GM23338 (cell line): ENCODE measurements around the gene DTYMK. TPM values are rescaled to one million over a fixed set of nuclear protein-coding genes. Genes with fewer than 3 reads are reported as not detected.

Source experiments
- ATAC-seq: fragments of 200-7000 bp; cut with Tn5 transposase; 3 replicates; pipeline ENCODE4 v1.9.1; 2020
- DNase-seq: peaks from one replicate; pipeline ENCODE4 v3.0.0-alpha.2; 2015; ENCODE audit warnings: low spot score
- H2AFZ ChIP-seq: fragments of 200-600 bp; sonication (generic); 2 replicates; pipeline ENCODE4 v1.8.0; 2016; ENCODE audit warnings: antibody characterized with exemption, mild to moderate bottlenecking, moderate library complexity
- H3F3A ChIP-seq: fragments of 200-600 bp; sonication (generic); replicated peaks from 2 replicates; pipeline ENCODE4 v1.8.0; 2017; ENCODE audit warnings: antibody characterized with exemption, mixed run types, low read depth
- H3K27ac ChIP-seq: fragments of 200-600 bp; sonication (generic); 2 replicates; pipeline ENCODE4 v1.6.1; 2016; ENCODE audit warnings: low read depth
- H3K27me3 ChIP-seq: fragments of 200-600 bp; sonication (generic); 2 replicates; pipeline ENCODE4 v1.8.0; 2016; ENCODE audit warnings: mild to moderate bottlenecking, mixed run types, moderate library complexity; ENCODE audit not compliant: insufficient read depth
- H3K36me3 ChIP-seq: fragments of 200-600 bp; sonication (generic); 2 replicates; pipeline ENCODE4 v1.8.0; 2016; ENCODE audit warnings: mild to moderate bottlenecking; ENCODE audit not compliant: insufficient read depth
- H3K4me1 ChIP-seq: fragments of 200-600 bp; sonication (generic); 2 replicates; pipeline ENCODE4 v1.8.0; 2016; ENCODE audit warnings: mild to moderate bottlenecking, moderate library complexity; ENCODE audit not compliant: insufficient read depth
- H3K4me2 ChIP-seq: fragments of 200-600 bp; sonication (generic); 2 replicates; pipeline ENCODE4 v1.7.1; 2017; ENCODE audit warnings: mixed run types
- H3K4me3 ChIP-seq: fragments of 200-600 bp; sonication (generic); 2 replicates; pipeline ENCODE4 v1.6.1; 2016; ENCODE audit warnings: mixed run types
- H3K79me2 ChIP-seq: fragments of 200-600 bp; sonication (generic); replicated peaks from 2 replicates; pipeline ENCODE4 v1.8.0; 2017; ENCODE audit warnings: mild to moderate bottlenecking; ENCODE audit not compliant: insufficient read depth
- H3K9me2 ChIP-seq: fragments of 200-600 bp; sonication (generic); 2 replicates; pipeline ENCODE4 v1.8.0; 2017; ENCODE audit not compliant: insufficient read depth
- H4K20me1 ChIP-seq: fragments of 200-600 bp; sonication (generic); replicated peaks from 2 replicates; pipeline ENCODE4 v1.8.0; 2017; ENCODE audit warnings: mild to moderate bottlenecking; ENCODE audit not compliant: insufficient read depth
- H3K27ac Mint-ChIP-seq: 2 replicates; pipeline ENCODE4 v1.8.0; 2020; ENCODE audit warnings: inconsistent platforms, mild to moderate bottlenecking, moderate library complexity, mixed read lengths
- H3K27me3 Mint-ChIP-seq: 3 replicates; pipeline ENCODE4 v1.8.0; 2022; ENCODE audit warnings: low read depth, mild to moderate bottlenecking, moderate library complexity, mixed read lengths, inconsistent platforms; ENCODE audit not compliant: insufficient read depth, poor library complexity
- H3K36me3 Mint-ChIP-seq: 3 replicates; pipeline ENCODE4 v1.8.0; 2021; ENCODE audit warnings: low read depth, mild to moderate bottlenecking, inconsistent platforms, moderate library complexity, mixed read lengths
- H3K4me1 Mint-ChIP-seq: 3 replicates; pipeline ENCODE4 v1.8.0; 2020; ENCODE audit warnings: mild to moderate bottlenecking, inconsistent platforms, mixed read lengths
- H3K4me3 Mint-ChIP-seq: 3 replicates; pipeline ENCODE4 v1.8.0; 2021; ENCODE audit warnings: moderate library complexity, mild to moderate bottlenecking, inconsistent platforms, mixed read lengths
- H3K9me3 Mint-ChIP-seq: 3 replicates; pipeline ENCODE4 v1.8.0; 2020; ENCODE audit warnings: moderate library complexity, mild to moderate bottlenecking, inconsistent platforms, mixed read lengths
- CREB1 ChIP-seq: fragments of 250-450 bp; sonication (Bioruptor Pico); IDR thresholded peaks from 2 replicates; pipeline ENCODE4 v1.5.0; 2020; ENCODE audit warnings: low read depth, mild to moderate bottlenecking, moderate library complexity
- CTCF ChIP-seq, 2 experiments: fragments of 200-600 bp in 1 of 2; sonication (generic) in 1 of 2; conservative IDR thresholded peaks; 2 replicates each; pipeline versions ENCODE4 v1.5.1 to v1.6.1; 2016 to 2017; ENCODE audit warnings: antibody characterized with exemption in 2 of 2, low read depth in 2 of 2, mild to moderate bottlenecking in 2 of 2, moderate library complexity in 1 of 2
- EZH2 ChIP-seq: fragments of 200-600 bp; sonication (generic); IDR thresholded peaks from one replicate; pipeline ENCODE4 v1.8.0; 2017; ENCODE audit warnings: antibody characterized with exemption, mild to moderate bottlenecking, low read depth; ENCODE audit not compliant: unreplicated experiment
- EZH2phosphoT487 ChIP-seq: fragments of 200-600 bp; sonication (generic); IDR thresholded peaks from one replicate; pipeline ENCODE4 v1.8.1; 2018; ENCODE audit warnings: antibody characterized with exemption; ENCODE audit not compliant: unreplicated experiment
- JUNB ChIP-seq: IDR thresholded peaks from one replicate; pipeline ENCODE4 v1.6.1; 2016; ENCODE audit warnings: antibody characterized with exemption; ENCODE audit not compliant: unreplicated experiment
- NANOG ChIP-seq: IDR thresholded peaks from 2 replicates; pipeline ENCODE4 v1.6.1; 2016; ENCODE audit warnings: antibody characterized with exemption, borderline replicate concordance
- POLR2AphosphoS5 ChIP-seq: IDR thresholded peaks from 2 replicates; pipeline ENCODE4 v1.6.1; 2016; ENCODE audit warnings: antibody characterized with exemption, low read depth
- STAT1 ChIP-seq: IDR thresholded peaks from one replicate; pipeline ENCODE4 v1.6.1; 2016; ENCODE audit warnings: antibody characterized with exemption; ENCODE audit not compliant: unreplicated experiment
- ZNF114 ChIP-seq: fragments of 250-450 bp; sonication (Bioruptor Pico); IDR thresholded peaks from 2 replicates; pipeline ENCODE4 v1.5.0; 2020; ENCODE audit warnings: mild to moderate bottlenecking, moderate library complexity
- ZNF331 ChIP-seq: fragments of 250-450 bp; sonication (Bioruptor Pico); IDR thresholded peaks from 2 replicates; pipeline ENCODE4 v1.5.0; 2020; ENCODE audit warnings: low read depth, mild to moderate bottlenecking, moderate library complexity
- polyA plus RNA-seq: library from polyadenylated mRNA; unstranded; fragments of >200 nt; fragmentation: Nextera tagmentation; extraction: Ambion mirVana; gene quantifications from 2 replicates; pipeline ENCODE4 v1.2.1, GENCODE V29; 2016
- total RNA-seq: library from RNA; depleted of rRNA; stranded (reverse); fragments of >200 nt; shearing (Covaris generic); gene quantifications from 2 replicates; pipeline ENCODE4 v1.2.3, GENCODE V29; 2014
- TF ChIP-seq, protein P1 (sequence below): IDR thresholded peaks from one replicate; pipeline ENCODE4 v1.6.1; 2018; ENCODE audit warnings: antibody characterized with exemption; ENCODE audit not compliant: unreplicated experiment

The DTYMK gene
- total and polyA plus RNA-seq, 2 experiments from 2014 or later, result 55.4 to 65.4 TPM

DNA sequence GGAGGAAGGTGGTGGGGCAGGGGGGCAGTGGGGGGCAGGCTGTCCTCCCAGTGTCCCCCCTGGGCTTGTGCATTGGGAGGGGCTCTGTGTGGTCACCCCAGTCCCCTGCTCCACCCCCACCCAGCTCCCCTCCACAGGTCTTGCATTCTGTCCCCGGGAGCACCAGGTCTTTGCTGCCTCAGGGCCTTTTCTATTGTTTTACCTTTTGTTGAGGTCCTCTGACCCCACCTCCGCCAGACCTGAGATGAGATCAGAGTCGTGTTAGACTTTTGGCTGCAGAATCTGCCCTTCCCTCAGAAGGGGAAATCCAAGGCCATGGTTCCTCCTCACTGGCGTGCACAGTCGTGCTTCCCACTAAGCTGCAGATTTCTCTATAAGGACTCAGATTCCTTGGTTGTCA lies 28.3 kb downstream of the DTYMK start (continued):
- TF ChIP-seq NANOG, result no peak
- no peak for TF ChIP-seq POLR2AphosphoS5
- TF ChIP-seq ZNF331 (CRISPR knock-in tag), result no peak
- no peak for TF ChIP-seq ZNF114
- TF ChIP-seq EZH2, result no peak
- TF ChIP-seq CTCF (conservative IDR thresholded peaks at IDR 0.05; ENCODE audit: low read depth in 2 of 2), result no peak
- TF ChIP-seq, protein P1, sequence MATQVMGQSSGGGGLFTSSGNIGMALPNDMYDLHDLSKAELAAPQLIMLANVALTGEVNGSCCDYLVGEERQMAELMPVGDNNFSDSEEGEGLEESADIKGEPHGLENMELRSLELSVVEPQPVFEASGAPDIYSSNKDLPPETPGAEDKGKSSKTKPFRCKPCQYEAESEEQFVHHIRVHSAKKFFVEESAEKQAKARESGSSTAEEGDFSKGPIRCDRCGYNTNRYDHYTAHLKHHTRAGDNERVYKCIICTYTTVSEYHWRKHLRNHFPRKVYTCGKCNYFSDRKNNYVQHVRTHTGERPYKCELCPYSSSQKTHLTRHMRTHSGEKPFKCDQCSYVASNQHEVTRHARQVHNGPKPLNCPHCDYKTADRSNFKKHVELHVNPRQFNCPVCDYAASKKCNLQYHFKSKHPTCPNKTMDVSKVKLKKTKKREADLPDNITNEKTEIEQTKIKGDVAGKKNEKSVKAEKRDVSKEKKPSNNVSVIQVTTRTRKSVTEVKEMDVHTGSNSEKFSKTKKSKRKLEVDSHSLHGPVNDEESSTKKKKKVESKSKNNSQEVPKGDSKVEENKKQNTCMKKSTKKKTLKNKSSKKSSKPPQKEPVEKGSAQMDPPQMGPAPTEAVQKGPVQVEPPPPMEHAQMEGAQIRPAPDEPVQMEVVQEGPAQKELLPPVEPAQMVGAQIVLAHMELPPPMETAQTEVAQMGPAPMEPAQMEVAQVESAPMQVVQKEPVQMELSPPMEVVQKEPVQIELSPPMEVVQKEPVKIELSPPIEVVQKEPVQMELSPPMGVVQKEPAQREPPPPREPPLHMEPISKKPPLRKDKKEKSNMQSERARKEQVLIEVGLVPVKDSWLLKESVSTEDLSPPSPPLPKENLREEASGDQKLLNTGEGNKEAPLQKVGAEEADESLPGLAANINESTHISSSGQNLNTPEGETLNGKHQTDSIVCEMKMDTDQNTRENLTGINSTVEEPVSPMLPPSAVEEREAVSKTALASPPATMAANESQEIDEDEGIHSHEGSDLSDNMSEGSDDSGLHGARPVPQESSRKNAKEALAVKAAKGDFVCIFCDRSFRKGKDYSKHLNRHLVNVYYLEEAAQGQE, result no peak

GRCh38 chr2:241657786-241658254 lies 28.8 kb downstream of the DTYMK start:
- Histone ChIP-seq H3K79me2 (0 out of 2 replicates have a peak, but pooled peaks cover 3% of the 10 kb centered on the region), H3K27me3 (no peaks in the 10 kb centered on the region), H3K4me2 (no peak overlapping the region), H2AFZ (no peak overlapping the region), H3F3A (peaks cover 8% of the 10 kb centered on the region), H3K36me3 (peaks cover 16% of the 10 kb centered on the region), H4K20me1 (peaks cover 8% of the 10 kb centered on the region; the same call in 1 of the 2 replicates), H3K4me3 (no peak overlapping the region), H3K9me2 (no peaks in the 10 kb centered on the region), H3K27ac (no peak overlapping the region), H3K4me1 (no peaks in the 10 kb centered on the region)
- H3K27me3 Mint-ChIP-seq, result peaks cover 10% of the 10 kb centered on the region
- DNase-seq (no peak), ATAC-seq (no peak)
- H3K36me3 Mint-ChIP-seq, result peaks cover 74% of the 10 kb centered on the region
- H3K4me3 Mint-ChIP-seq, result no peak overlapping the region
- H3K4me1 Mint-ChIP-seq, result no peaks in the 10 kb centered on the region; the same call in 2 of the 3 replicates
- no peaks in the 10 kb centered on the region; the same call in 2 of the 3 replicates for H3K9me3 Mint-ChIP-seq
- H3K27ac Mint-ChIP-seq, result no peak overlapping the region
- TF ChIP-seq STAT1, result no peak
- no peak for TF ChIP-seq POLR2AphosphoS5
- TF ChIP-seq EZH2, result no peak
- TF ChIP-seq CREB1 (CRISPR knock-in tag), result no peak
- no peak for TF ChIP-seq JUNB
- TF ChIP-seq, protein P1, result no peak
- no peak for TF ChIP-seq EZH2phosphoT487
- no peak for TF ChIP-seq ZNF331 (CRISPR knock-in tag)
- no peak for TF ChIP-seq NANOG
